B cell (primary cell): ENCODE data around the gene MT1X.

Source experiments
- CTCF ChIP-seq: fragments of 200-600 bp; IDR thresholded peaks from one replicate; pipeline ENCODE4 v1.8.0; 2022; ENCODE audit warnings: antibody characterized with exemption, mild to moderate bottlenecking
- EZH2 ChIP-seq: IDR thresholded peaks from 2 replicates; pipeline ENCODE4 v1.6.1; 2012; ENCODE audit warnings: borderline replicate concordance, low read depth, mild to moderate bottlenecking, moderate library complexity, low read length; ENCODE audit not compliant: insufficient read depth, poor library complexity, severe bottlenecking

DNA sequence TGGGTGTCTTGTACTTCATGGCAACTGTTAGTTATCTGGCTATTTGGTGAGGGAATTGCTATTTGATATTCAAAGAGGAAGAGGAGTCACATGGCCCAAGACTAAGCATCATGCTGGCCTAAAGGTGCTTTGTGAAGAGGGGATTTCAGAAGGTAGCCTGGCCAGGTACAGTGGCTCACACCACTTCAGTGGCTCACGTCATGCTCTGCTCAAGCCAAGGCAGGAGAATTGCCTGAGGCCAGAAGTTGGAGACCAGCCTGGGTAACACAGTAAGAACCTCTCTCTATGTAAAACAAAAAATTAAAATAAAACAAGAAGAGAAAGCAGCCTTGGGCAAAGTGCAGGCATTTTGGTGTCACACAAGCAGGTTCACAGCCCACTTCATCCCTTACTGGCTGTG lies 37.0 kb upstream of the MT1X start:
- TF ChIP-seq CTCF (no peak), EZH2 (no peak)
